Stimulated activated CD4-positive, alpha-beta T cell treated with anti-CD3 and anti-CD28 coated beads, Interleukin-4, amount 100 ng/mL, for 4 hours (primary cell): Measurements from ENCODE around the gene TAF11L9.
"Not testable (repeated sequence)": the region's sequence is repeated elsewhere in the genome, so short reads cannot be mapped to it uniquely, and the experiment has no call there.

Source experiments
- DNase-seq, 2 experiments: peaks; one replicate each; pipeline ENCODE4 v3.0.0-alpha.2; 2020

The TAF11L9 gene

DNA sequence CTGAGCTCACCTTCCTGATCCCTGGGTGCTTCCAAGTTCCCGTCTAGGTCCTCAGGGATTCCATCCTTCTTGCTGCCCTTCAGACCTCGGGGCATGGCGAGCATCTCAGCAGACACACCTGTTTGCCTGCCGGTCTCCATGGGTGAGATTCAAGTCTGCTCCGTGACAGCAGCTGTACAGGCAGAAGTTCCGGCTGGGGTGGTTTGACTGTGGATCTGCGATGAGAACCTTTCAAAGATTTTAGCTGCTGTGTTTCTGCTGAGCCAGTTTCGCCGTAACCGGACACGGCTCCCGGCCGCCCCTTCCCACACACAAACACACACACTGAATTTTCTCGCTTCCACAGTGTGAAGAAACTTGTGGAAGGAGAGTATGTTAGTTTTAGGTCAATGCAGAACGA, at the start of gene TAF11L9:
TAF11L9 (minus strand) TSS at position 140 of the 400 bp plus-strand sequence.
- not testable (repeated sequence) for DNase-seq

- no peak for DNase-seq
These were observed 40.0 kb upstream of the TAF11L9 start, which contains the start of gene TAF11L14 for GRCh38 chr5:17634160-17634559. Gene TAF11L14, plus strand, starts transcription at chr5:17634460.

- DNase-seq: not testable (repeated sequence)
These were observed 37.6 kb upstream of the TAF11L9 start, which contains the start of gene TAF11L13 for GRCh38 chr5:17631788-17632187. Gene TAF11L13, plus strand, starts transcription at chr5:17632088.

DNA sequence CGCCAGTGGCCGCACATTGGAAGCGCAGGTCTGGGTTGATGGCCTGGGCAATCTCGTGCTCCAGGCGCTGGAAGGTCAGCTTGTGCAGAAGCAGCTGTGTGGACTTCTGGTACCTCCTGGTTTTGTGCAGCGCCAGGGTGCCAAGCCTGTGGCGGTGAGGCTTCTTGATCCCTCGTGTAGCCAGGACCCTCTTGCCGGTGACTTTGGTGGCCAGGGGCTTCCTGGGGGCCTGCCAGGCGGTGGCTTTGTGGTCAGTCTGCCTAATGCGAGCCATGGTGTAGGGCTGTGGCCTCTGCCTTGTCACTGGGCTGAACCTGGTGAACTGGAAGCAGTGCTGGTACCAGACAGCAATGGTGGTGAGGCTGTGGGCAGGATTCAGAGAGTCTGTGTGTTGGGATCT, 31.5 kb upstream of the TAF11L9 start:
- no peak for DNase-seq

- no peak for DNase-seq
These were observed 26.4 kb upstream of the TAF11L9 start for GRCh38 chr5:17620627-17621026.

- no peak for DNase-seq
These were observed 25.2 kb upstream of the TAF11L9 start for GRCh38 chr5:17619354-17619753.

DNA sequence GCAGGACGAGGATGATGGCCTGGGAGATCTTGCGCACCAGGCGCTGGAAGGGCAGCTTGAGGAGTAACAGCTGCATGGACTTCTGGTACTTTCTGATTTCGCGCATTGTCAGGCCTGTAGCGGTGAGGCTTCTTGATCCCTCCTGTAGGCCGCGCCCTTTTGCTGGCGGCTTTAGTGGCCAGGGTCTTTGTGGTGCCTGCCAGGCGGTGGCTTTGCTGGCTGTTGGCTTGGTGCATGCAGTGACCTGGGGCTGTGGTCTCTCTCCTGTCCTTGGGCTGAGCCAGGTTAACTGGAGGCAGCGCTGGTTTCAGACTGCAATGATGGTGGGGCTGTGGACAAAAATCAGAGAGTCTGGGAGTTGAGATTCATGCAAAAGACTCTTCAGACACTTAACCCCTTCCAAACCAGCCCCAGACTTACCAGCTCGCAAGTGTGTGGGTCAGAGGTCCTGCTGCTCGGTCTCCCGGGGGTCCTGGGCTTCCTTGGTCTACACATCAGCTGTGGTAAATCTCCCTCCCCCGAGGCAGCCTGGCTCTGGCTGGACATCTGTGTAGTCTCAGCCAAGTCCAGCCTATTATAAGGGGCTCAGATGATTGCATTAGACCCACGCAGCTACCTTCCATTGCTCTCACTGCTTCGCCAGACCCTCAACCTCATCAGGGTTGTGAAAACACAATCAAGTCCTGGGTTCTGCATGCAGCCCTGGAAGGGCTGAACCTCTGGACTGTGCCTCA, 20.8 kb upstream of the TAF11L9 start:
- DNase-seq: no peak

DNA sequence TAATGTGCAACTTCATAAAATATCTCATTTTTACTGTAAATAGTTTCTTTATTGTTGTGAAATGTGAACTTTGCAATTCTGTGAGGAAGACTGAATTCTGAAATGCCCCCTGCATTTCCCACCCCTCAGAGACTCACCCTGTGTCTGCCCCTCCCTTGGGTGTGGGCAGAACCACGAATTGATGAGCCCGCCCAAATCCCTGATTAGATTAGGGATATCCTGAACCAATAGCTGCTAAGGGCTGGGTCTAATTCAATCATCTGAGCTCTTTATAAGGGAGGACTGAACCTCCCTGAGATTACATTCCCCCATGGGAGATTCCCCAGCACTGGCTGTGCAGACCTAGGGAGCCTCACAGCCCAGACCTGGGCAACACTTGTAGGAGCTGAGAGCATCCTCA, 15.9 kb upstream of the TAF11L9 start, which contains the start of gene TAF11L12:
TAF11L12 (plus strand) TSS at position 301 of the 400 bp plus-strand sequence.
- DNase-seq: not testable (repeated sequence)

- DNase-seq: not testable (repeated sequence)
These were observed 13.3 kb upstream of the TAF11L9 start for GRCh38 chr5:17607461-17607860.

- no peak for DNase-seq
These were observed 10.8 kb upstream of the TAF11L9 start for GRCh38 chr5:17604951-17605350.

- not testable (repeated sequence) for DNase-seq
These were observed 9.7 kb upstream of the TAF11L9 start, which contains the start of gene TAF11L11 for GRCh38 chr5:17603880-17604279. Gene TAF11L11, plus strand, starts transcription at chr5:17604183.

DNA sequence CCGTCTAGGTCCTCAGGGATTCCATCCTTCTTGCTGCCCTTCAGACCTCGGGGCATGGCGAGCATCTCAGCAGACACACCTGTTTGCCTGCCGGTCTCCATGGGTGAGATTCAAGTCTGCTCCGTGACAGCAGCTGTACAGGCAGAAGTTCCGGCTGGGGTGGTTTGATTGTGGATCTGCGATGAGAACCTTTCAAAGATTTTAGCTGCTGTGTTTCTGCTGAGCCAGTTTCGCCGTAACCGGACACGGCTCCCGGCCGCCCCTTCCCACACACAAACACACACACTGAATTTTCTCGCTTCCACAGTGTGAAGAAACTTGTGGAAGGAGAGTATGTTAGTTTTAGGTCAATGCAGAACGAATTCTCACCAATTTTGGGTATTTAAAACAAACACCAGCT, 3.5 kb upstream of the TAF11L9 start, which contains the start of gene TAF11L10:
TAF11L10 (minus strand) TSS at position 101 of the 400 bp plus-strand sequence.
- DNase-seq: not testable (repeated sequence)

DNA sequence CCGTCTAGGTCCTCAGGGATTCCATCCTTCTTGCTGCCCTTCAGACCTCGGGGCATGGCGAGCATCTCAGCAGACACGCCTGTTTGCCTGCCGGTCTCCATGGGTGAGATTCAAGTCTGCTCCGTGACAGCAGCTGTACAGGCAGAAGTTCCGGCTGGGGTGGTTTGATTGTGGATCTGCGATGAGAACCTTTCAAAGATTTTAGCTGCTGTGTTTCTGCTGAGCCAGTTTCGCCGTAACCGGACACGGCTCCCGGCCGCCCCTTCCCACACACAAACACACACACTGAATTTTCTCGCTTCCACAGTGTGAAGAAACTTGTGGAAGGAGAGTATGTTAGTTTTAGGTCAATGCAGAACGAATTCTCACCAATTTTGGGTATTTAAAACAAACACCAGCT, 3.3 kb downstream of the TAF11L9 start, which contains the start of gene TAF11L8:
TAF11L8 (minus strand) TSS at position 101 of the 400 bp plus-strand sequence.
- DNase-seq: not testable (repeated sequence)

GRCh38 chr5:17585658-17586057, 8.5 kb downstream of the TAF11L9 start, which contains the start of gene TAF11L7:
Gene TAF11L7, minus strand, starts transcription at chr5:17585758.
- not testable (repeated sequence) for DNase-seq
